ENCODE results near the gene THAP12.
"Not testable (repeated sequence)": the region's sequence is repeated elsewhere in the genome, so short reads cannot be mapped to it uniquely, and the experiment has no call there.

Gene THAP12

DNA sequence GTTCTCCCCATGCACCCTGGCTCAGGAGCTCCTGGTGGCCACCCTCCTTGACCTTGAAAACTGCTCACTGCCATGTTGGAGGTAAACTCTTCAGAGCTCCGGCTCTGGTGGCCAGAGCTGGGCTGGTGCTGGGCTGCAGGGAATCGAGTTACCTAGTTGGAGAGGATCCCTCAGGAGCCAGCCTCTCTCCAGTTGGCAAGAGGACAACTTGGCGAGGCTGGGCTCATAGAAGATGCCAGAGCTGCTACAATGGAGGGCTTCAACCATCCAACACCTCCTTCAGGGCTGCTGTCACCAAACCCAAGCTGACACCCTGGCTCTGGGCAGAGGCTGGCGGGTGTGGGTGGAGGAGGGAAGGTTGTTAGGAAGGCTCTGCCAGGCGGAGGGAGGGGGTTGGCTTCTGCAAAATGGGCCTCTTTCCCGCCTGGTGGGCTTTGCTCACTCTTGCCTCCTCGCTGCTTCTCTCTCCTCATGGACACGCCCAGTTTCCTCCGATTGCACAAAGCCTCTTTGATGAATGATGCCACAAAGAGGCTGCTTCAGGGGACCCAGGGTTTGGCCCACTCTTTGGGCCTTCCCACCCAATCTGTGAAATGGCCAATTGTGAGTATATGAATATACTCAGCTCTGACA is 53.1 kb downstream of the THAP12 start:
- no peak for DNase-seq (ENCODE audit: low read depth)

DNA sequence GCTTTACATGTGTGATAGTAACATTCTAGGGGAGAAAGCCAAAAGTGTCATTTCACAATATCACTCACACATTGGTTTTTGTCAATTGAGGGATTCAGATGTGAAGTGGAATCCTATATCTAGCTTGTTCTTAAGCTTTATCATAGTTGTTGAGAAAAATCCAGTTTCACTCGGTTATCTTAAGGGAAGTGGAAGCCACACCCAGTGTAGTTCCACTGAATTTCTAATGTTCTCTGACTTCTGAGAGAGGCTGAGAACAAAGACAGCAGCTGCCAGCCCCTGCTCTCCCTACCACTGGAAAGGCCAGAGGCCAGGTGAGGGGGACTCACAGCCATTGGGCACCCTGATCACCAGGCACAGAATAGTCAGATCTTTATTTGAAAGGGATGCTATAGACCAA is 53.7 kb downstream of the THAP12 start:
- DNase-seq (ENCODE audit: low read depth): no peak

DNA sequence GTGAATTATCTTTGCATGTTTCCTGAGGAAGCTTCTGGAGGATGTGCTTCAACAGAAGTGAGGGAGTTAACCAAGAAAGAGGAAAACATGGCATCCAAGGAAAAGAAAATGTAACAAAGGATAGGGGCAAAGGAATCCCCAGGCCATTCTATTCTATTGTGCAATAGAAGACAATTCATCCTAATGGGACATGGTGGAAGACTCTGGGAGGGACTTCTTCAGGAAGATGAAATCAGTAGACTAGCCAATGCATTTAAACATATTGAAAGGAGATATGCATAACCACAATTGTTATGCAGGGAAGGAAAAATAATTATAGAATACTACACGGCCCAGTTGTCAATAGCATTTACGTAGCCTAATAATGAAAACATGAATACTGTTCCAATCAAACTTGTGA is 55.7 kb downstream of the THAP12 start:
- no peak for DNase-seq (ENCODE audit: low read depth)

DNA sequence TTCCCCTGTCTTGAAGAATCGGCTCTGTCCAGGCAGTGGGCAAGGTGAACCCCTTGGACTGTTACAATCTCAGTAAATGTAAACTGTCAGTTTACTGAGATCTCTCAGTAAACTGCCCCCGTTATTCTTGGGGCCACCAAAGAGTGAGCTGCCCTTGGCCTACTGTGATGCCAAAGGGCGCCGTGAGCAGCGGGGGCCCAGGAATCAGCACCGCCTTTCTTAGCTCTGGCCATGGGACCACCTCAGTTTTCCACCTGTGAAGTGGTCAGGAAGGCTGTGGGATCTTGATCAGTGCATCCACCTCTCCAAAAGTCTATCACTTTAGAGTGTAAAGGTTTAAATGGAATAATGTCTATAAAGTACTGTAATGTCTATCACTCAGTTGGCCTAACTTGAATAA is 57.1 kb downstream of the THAP12 start:
- no peak for DNase-seq (ENCODE audit: low read depth)

DNA sequence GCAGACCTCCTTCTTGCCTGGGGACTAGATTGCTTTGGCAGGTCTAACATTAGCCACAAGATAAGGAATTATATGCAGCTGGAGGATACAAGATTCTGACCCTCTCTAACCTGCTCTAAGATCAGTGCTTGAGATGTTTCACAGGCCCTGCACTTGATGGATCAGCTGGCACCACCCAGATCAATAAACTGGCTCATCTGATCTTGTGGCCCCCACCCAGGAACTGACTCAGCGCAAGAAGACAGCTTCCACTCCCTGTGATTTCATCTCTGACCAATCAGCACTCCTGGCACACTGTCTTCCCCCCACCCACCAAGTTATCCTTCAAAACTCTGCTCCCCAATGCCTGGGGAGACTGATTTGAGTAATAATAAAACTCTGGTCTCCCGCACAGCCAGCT is 57.6 kb downstream of the THAP12 start:
- not testable (repeated sequence) for DNase-seq (ENCODE audit: low read depth)

GRCh38 chr11:76322942-76323341 is 58.0 kb downstream of the THAP12 start:
- DNase-seq (ENCODE audit: low read depth): no peak

GRCh38 chr11:76322540-76322939 is 58.4 kb downstream of the THAP12 start:
- no peak for DNase-seq (ENCODE audit: low read depth)

- DNase-seq (ENCODE audit: low read depth): no peak
These were observed 59.0 kb downstream of the THAP12 start for GRCh38 chr11:76321820-76322524.

- no peak for DNase-seq (ENCODE audit: low read depth)
These were observed 59.6 kb downstream of the THAP12 start for GRCh38 chr11:76321340-76321739.

DNA sequence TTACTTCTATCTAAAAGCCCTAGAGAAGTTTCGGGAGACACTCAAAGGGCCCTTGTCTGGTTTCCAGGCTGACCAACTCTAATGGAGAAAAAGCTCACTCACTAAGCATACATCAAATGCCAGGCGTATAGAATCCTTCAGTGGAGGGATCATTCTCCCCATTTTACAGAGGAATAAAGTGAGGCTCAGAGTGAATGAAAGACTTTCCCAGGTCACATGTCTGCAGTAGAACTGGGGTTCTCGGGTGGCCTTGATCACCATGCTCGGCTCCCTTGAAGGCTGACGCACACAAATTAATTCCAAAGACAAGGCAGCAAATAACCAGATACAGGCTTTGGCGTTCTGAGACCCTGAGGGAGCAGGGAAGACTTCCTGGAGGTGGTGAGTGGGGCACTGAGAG is 60.0 kb downstream of the THAP12 start:
- DNase-seq (ENCODE audit: low read depth): no peak

DNA sequence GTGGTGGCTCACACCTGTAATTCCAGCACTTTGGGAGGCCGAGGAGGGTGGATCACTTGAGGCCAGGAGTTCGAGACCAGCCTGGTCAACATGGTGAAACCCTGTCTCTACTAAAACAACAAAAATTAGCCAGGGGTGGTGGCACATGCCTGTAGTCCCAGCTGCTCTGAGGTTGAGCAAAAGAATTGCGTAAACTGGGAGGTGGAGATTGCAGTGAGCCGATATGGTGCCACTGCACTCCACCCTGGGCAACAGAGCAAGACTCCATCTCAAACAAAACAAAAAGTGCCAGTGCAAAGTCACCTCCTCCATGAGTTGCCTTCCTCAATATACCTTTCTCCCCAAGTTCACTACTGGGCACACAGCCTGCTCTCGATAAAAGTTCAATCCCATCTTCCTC is 61.1 kb downstream of the THAP12 start:
- not testable (repeated sequence) for DNase-seq (ENCODE audit: low read depth)

DNA sequence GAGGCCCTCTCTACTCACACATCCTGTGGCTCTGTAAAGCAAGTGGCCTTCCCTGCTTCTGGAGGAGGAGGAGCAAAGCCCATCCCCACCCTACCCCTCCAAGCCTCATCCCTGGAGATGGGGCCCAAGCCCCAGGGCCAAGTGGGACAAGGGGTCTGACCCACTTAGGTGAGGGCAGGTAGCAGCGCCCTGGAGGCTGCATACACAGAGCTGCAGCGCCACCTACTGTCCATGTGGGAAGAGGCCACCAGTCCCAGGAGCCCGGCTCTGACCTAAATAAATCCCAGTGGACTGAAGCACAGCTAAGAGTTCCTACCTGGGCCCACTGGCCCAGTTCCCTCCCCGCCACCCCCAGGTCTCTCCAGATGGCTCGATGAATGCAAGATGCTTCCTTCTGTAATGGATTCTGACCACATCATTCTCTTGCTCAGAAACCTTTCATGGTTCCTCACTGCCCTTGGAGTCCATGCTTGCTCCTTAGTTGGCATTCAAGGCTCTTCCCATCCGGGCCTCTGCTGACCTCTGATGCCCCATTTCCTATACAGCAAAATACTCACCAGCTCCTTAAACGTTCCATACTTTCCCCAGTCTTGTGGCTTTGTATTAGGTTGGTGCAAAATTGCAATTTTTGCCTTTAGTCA is 62.1 kb downstream of the THAP12 start:
- DNase-seq (ENCODE audit: low read depth): peak; percentile 73

DNA sequence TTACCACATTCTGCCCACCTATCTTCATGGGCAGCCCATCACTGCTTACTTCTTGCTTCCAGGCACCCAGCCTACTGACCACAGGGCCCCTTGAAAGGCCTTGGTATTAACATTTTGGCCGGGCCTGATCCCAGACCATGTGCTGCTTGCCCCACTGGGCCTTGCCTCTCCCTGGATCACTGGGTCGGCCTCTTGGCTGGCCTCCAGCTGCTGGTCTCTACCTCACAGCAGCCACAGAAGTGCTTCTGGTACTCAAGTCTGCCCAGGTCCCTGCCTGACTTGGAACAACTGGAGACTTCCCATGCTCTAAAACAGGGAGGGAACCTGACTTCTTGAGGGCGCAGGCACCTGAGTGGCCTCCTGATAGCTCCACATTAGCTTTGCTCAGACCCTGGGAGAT is 63.6 kb downstream of the THAP12 start:
- no peak for DNase-seq (ENCODE audit: low read depth)

DNA sequence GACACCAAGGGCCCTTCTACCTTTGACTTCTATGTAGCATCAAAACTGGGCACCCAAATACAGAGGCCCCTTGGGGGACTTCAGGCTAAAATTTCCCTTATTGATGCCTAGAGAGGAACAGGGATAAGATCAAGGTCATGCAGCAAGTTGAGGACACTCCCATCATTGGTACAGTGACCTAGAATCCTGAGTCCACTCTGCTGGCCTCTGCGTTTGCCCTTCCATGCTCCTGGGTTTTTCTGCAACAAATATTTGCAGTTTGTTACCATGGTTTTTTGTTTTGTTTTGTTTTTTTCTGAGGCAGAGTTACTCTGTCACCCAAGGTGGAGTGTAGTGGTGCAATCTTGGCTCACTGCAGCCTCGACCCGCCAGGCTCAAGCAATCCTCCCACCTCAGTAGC is 64.2 kb downstream of the THAP12 start:
- DNase-seq (ENCODE audit: low read depth): no peak

DNA sequence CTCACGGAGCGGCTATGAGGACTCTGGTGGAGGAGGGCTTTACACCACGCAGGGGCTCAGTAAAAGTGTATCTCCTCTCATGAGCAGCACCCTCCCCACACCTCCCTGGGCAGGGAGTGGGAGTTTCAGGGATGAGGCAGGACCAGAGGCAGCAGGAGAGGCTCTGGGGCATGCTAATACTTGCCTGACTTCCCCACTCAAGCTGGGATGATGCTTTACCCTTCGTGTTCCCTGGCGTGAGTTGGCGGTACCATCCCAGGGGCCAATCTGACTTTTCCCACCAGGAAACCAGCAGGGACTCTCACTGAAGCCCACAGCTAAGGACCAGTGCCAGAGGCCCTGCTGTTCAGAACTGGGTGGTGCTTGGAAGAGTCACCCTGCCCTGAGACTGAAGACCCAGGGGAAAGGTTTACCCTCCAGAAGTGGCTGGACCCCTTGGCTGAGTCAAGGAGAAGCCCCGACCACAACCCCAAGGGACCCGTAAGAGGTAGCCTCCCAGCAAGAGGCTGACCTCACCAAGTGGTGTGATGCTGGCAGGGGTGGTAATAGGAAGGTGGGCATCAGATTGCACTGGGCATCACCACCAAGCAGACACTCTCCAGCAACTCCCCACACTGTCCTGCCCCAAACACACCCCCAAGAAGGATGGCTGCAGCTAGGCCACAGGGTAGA is 65.6 kb downstream of the THAP12 start:
- DNase-seq (ENCODE audit: low read depth): no peak

DNA sequence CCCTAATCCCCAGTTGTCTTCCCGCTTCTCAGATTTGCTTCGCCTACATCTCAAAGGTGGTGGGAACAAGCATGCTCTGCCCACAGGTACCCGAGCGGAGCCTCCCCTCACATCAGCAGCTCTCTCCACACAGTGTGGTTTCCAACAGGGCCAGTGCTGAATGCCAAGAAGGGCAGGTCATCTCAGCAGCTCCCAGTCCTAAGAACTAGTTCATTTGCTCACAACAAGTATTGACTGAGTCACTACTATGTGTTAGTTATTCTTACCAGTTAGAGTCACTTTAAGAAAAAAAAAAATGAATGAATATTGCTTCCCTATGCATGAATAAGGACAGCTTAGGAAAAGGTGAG is 66.2 kb downstream of the THAP12 start:
- no peak for DNase-seq (ENCODE audit: low read depth)

DNA sequence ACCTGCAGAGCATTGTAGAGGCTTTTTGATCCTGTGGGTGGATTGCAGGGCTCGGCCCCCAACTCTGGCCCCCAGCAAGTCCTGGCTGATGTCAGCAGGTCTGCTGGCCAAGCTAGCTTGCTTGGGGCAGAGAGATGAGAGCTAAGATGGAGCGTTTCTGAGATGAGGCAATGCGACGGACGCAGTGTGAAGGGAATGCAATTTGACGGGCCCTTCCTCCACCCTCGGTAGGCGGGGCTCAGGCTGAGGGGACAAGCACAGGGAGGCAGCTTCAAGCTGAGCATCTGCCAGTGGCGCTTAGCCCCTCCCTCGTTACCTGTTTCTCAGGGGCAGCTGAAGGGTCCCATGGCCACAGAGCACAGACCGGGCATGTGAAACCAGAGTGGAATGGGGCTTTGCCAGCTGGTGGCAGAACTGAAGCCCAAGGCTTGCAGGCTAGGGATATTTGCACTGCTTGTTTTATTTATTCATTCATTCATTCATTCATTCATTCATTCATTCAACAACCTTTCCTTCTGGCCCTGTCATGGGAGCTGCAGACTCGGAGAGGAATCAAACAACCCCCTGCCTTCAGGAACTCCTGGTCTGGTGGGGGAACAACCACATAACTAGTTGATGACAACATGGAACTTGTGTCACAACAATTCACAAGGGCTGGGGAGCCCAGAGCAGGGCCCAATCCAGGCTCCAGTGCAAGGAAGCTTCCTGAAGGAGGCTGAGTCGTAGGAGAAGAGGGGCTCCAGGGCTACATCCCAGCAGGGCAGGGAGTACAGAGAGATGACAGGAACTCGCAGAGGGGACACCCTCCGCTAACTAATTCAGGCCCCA is 66.8 kb downstream of the THAP12 start:
- no peak for DNase-seq (ENCODE audit: low read depth)

- DNase-seq (ENCODE audit: low read depth): no peak
These were observed 67.7 kb downstream of the THAP12 start for GRCh38 chr11:76313271-76313670.

DNA sequence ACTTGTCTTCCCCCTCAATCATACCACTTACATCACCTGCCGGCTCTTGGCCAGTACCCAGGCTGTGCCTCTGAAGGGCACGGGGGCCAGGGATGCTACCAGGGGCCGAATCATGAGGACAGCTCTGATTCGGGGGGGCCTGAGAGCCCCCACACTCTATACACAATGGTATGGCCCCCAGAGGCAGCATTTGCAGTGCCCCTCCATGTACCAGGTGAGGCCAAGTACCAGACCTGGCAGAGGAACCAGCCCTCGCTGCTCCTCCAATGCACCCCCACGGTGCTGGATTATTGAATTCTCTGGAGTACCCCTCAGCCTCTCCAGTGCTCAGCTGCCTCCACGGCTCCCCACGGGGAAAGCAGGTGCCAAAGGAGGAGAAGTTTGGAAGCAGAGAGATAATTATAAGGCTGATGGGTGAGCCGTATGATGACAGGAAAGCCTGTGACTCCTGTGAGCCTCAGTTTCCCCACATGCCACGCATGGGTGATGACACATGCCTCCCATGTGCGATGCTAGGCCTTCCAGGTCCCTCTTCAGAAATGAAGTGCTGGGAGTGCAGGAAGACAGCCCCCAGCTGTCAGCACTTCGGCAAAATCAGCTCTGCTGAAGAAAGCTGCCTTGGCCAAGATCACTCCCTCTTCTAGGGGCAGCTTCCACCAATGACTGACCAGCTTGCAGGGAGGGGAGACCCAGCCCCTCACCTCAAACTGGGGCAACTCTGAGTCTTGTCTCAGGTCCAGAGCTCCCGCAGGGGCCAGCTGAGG is 69.9 kb downstream of the THAP12 start:
- DNase-seq (ENCODE audit: low read depth): no peak

DNA sequence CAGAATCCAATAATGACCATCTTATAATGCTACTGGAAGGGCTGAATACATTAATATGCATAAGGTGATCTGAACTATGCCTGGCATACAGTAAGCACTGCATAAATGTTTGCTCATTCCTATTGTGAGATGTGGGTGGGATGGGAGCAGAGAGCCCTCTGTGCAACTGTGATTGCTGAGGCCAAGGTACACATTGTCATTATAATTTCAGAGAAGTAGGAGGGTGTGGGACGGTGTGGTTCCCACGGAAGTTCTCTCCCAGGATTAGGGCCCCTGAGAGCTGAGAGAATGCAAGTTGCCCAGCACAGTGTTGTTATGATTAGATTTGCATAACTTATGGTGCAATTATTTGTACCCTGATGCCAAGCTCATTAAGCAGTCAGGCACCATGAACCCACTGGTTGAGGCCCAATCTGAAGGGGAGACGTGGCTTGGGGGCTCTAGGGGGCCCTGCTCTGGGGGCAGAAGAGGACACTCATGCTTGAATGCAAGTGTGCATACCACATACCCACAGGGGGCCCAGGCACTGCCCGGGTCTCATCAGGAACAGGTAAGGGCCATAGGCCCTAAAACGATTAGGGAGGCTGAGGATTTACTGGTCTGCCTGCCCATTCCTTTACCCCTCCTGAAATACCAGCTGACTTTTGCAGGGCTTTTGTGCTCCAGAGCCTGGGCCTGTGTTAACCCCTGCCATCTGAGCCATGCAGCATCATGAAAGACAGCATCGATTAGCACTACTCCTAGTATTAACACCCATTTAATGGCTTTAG is 72.8 kb downstream of the THAP12 start:
- no peak for DNase-seq (ENCODE audit: low read depth)

DNA sequence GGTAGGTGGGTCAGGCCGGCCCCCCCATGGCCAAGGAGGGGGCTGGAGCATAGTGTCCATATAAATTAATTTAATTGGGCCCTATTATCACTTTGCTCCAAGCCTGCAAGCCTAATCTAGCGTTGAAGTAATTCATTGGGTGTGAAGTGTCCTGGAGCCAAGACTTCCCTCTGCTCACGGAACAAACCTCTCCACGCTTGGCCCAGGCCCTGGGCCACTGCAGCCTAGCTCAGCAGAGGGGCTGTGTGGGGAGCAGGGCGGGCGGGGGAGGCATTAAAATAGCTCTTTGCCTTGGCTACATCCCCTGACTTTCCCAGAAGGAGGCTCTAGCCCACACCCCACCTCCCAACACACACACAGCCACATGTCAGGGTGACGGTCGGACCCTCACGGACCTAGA is 73.5 kb downstream of the THAP12 start:
- no peak for DNase-seq (ENCODE audit: low read depth)
